HL-60 (cell line): ENCODE measurements around the gene SLC25A23.

Experiments
- POLR2AphosphoS5 ChIP-seq: IDR thresholded peaks from 2 replicates; pipeline ENCODE4 v1.6.1; 2012; ENCODE audit warnings: low read depth
- REST ChIP-seq: IDR thresholded peaks from 2 replicates; pipeline ENCODE4 v1.6.1; 2012; ENCODE audit warnings: low read depth; ENCODE audit not compliant: insufficient replicate concordance
- SPI1 ChIP-seq: IDR thresholded peaks from 2 replicates; pipeline ENCODE4 v1.6.1; 2012; ENCODE audit warnings: low read depth, mild to moderate bottlenecking, borderline replicate concordance
- TF ChIP-seq, protein P1 (sequence below): IDR thresholded peaks from one replicate; pipeline ENCODE4 v1.5.1; 2011; ENCODE audit warnings: low read length, control low read depth, inconsistent platforms; ENCODE audit not compliant: insufficient read depth

DNA sequence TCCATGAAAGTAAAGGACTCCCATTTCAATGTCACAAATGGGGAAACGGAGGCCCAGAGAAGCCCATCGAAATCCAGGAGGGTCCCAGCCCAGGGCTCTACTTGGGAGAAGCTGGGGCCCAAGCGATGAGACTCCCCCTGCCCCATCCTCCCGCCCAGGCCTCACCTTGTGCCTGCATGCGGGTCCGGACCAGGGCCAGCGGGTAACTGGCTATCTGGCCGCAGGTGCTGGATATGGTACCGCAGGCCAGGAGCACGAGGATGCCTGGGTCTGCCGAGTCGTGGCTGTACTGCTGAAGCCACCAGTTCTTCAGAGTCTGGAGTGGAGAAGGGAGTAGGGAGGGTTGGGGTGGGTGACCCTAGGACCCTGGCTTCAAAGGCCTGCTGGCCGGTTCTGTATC, 15.6 kb downstream of the SLC25A23 start:
- TF ChIP-seq, protein P1, sequence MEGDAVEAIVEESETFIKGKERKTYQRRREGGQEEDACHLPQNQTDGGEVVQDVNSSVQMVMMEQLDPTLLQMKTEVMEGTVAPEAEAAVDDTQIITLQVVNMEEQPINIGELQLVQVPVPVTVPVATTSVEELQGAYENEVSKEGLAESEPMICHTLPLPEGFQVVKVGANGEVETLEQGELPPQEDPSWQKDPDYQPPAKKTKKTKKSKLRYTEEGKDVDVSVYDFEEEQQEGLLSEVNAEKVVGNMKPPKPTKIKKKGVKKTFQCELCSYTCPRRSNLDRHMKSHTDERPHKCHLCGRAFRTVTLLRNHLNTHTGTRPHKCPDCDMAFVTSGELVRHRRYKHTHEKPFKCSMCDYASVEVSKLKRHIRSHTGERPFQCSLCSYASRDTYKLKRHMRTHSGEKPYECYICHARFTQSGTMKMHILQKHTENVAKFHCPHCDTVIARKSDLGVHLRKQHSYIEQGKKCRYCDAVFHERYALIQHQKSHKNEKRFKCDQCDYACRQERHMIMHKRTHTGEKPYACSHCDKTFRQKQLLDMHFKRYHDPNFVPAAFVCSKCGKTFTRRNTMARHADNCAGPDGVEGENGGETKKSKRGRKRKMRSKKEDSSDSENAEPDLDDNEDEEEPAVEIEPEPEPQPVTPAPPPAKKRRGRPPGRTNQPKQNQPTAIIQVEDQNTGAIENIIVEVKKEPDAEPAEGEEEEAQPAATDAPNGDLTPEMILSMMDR: no peak
- TF ChIP-seq POLR2AphosphoS5 (no peak), REST (no peak), SPI1 (no peak)
